GM21576 (cell line): ENCODE measurements around the gene DHRS3.

ENCODE experiments used
- ATAC-seq: cut with Tn5 transposase; IDR thresholded peaks from one replicate; pipeline ENCODE4 v1.9.1; 2021; ENCODE audit warnings: mild to moderate bottlenecking, moderate library complexity; ENCODE audit not compliant: unreplicated experiment

Gene DHRS3

DNA sequence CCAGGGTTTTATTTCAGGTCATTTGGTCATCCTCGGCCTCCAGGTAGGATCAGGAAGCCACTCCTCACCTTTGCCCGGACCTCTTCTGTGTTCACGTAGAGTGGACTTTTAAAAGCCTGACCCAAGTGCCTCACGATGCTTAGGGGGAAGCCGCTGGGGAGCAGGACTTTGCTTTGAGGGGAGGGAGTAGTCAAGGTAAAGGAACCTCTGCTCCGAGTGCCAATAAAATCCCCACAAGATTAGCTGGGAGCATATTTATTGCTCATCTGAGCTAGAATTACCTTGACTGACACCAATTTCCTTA, 603 bp upstream of the DHRS3 start:
- no peak for ATAC-seq

DNA sequence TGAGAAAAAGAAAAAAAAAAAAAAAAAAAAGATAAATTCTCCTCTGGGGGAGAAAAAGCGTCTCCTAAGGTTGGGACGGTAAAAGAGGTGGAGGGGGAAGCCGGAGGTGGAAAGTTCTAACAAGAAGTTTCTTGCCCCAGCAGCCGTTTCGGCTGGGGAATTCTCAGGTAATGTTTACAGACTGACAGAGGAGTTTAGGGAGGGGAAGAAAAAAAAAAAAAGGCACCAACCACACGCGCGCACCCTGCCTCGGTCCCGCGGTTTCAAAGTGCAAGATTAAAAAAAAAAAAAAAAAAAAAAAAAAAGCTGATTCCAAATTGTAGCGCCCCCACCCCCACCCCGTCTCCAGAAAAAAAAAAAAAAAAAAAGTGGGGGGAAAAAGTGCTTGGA, 504 bp downstream of the DHRS3 start:
- no peak for ATAC-seq

DNA sequence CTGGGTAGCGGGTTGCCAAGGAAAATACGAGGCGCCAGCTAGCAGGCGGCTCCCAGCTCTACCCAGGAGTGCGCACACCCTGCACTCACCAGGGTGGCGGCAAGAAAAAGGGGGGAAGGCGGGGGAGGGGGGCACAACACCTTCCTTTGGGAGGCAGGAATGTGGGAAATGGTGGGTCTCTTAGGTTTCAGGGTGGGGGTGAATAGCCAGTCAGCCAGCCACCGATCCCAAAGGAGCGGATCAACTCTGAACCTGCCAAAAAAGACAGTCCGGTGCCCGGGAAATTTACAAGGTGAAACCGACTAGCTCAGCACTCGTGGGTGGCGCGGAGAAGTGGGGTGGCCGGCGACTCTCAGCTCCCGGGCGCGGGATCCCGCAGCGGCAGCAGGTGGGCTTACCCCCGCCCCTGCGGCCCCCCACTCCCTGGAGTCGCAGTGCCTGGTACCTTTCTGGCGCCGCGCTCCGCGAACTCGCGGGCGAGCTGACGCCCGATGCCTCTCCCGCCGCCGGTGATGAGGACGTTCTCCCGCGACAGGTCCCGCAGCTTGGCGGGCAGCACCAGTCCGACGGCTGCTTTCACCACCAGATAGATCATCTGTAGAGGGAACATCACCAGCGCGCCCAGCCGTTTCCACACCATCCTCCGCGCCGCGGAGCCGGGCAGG, 1.2 kb downstream of the DHRS3 start:
- no peak for ATAC-seq

DNA sequence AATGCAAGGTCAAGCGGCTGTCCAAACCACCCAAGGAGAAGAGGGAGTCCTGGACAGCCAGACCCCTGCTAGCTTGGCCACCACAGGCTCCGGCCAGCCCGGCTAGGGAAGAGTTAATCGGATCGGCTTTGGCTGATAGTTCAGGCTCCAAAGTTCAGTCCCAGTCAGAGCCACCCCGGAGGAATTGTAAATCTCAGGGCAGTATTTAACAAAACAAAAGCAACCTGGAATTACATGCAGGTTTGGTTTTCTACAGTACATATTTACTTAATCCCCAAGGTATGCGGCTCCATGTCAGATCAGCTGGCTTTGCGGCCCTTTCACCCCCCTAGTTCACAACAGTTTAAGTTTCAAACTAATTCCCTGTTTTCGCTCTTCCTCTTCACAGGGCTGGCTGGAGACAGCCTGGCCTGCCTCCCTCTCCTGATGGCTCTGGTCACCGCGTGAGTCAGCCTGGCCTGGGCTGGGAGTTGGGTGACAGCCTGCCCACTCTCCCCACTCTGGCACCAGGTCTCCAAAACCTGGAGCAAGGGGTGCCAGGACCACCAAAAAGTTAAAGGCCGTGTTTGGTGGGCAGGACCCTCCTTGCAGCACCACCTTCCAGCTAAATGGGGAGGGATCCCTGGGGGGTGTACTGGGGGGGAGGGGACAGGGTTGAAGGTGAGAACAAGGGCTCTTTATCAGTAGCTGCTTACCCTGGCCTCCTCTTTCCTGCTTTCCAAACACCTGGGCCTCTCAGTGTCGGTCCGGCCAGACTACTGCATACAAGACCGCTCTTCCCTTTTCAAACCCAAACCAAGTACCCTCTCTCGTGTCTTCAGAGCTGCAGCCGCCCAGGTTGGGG, 1.9 kb downstream of the DHRS3 start:
- ATAC-seq = no peak

DNA sequence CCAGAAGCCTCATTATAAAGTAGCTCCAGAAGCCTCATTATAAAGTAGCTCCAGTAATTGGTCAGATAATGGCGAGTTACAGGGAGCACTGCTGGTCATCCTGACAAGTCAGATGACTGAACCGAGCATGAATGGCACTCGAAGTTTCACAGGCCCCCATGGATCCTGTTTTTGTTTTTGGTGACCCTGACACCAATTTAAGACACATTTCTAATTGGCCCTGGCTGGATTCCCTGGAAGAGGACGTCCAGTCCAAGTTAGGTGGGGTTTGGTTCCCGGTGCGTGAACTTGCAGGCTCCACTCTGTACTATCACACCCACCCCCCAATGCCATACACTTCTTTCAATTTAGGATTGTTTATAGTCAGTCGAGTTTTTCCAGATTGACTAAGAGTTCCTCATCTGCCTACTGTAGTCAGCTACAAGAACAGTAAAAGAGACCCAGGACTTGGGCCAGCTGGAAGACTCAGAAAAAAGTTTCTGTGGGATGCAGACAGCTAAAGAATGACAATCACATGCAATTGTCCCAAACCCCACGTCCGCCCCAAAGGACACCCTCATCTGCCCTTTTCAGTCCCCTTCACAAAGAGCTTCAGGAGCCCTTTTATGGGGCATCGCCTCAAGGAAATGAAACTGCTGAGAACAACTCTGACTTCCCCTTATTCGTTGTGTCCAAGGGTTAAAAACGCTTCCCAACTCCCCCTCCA, 2.7 kb downstream of the DHRS3 start:
- no peak for ATAC-seq

DNA sequence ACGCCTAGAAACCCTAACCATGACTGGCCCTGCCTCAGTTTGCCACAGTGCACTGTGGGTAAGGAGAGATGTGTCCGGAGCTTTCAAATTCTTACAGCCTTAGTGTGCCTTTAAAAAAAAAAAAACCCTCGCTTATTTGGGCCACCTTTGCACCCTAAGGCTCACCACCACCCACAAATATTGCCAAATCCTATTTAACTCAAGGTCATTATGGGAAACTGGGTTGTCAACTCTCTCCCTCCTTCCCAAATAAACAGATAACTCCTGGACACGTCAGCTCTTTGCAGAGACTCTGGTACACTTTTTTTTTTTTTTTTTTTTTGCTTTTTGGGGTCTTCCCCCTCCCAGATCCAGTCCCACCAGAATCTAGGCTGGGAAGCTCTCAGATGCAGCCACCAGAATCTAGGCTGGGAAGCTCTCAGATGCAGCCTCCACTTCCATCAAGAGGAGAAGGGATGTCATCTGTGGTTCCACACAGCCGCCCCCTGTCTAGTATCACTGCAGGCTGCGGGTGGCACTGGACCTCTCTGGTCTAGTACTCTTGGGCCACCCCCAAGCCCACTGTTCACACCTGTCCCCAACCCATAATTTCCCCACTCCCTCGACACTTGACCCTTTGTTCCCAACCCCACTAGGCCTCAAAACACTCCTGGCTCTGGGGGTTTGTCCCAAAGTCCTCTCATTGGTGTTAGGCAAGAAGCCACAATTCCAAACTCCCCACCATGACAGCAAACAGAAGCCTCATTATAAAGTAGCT, 3.4 kb downstream of the DHRS3 start:
- no peak for ATAC-seq

DNA sequence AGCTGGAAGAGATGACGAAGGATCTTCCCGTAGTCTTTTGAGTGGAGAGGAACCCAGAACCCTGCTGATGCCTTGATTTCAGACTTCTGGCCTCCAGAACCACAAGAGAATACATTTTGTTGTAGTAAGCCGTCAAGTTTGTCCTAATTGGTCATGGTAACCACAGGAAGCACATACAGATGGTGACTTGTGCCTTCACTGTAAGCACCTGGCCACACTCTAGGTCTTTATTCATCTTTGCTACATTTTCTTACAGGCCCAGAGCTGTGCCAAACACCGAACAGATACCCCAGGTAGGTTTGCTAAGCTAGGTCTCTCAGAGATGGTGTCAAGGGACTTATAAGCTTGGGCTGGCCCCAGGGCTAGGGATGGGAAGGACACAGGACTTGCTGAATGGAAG, 4.8 kb downstream of the DHRS3 start:
- no peak for ATAC-seq

DNA sequence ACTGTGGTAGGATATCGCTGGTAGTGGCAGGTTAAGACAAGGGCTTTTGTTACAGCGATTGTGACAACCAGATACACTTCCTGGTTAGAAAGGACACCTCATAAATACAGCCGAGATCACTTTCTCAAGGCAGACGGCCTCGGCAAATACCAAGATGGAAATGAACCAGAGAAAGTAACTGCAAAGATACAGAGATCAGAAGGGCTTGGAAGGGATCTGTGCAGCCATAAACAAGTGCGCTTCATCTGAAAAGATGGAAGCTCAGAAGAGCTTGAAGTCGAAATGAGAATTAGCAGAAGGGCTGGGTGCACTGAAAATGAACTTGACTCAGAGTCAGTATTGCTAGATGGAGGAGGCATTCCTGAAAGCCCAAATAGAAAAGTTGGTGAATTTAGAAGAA, 7.1 kb downstream of the DHRS3 start:
- no peak for ATAC-seq

DNA sequence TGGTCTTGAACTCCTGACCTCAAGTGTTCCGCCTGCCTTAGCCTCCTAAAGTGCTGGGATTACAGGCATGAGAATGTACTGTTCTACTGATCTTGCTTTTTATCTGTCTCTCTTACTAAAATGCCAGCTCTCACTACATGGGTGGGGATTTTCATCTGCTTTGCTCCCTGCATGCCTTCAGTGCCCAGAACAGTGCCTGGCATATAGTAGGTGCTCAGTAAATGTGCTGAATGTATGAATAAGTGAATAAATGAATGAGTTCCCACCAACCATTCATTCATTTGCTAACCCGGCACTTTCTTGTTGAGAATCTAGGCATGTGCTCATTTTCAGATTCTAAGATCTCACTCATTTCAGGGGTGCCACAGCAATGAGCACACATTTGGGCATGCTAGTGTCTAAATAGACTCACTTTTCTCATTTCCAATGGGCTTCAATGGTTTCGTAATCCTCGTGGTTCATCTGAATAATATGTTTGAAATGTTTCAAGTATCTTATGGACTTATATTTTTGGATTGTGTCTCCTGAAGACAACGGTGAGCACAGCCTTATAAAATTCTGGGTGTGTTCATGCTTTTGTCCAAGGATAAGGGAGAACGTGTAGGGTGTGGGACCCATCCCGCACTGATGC, 7.6 kb downstream of the DHRS3 start:
- ATAC-seq = no peak

DNA sequence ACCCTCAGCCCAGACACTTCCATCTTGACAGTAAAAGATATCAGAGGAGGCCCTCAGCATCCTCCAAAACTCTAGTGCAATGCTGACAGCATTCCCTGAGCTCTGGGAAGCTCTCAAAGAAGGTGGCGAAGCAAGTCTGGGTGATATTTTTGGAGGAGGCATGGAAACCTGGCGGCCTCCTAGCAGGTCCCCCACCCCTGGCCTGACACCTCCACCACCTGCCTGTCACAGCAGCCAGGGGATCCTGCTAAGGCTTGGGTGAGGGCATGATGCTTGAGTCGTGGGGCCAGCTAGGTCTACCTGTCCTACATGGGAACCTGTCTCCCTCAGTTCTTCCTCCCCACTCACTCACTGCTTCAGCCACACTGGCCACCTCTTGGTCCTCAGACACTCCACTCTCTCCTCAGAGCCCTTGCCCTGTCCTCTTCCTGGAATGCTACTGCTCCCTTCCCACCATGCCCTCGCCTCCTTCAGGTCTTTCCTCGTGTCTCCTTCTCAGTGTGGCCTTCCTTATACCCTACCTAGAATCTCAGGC, 8.5 kb downstream of the DHRS3 start:
- ATAC-seq = no peak

DNA sequence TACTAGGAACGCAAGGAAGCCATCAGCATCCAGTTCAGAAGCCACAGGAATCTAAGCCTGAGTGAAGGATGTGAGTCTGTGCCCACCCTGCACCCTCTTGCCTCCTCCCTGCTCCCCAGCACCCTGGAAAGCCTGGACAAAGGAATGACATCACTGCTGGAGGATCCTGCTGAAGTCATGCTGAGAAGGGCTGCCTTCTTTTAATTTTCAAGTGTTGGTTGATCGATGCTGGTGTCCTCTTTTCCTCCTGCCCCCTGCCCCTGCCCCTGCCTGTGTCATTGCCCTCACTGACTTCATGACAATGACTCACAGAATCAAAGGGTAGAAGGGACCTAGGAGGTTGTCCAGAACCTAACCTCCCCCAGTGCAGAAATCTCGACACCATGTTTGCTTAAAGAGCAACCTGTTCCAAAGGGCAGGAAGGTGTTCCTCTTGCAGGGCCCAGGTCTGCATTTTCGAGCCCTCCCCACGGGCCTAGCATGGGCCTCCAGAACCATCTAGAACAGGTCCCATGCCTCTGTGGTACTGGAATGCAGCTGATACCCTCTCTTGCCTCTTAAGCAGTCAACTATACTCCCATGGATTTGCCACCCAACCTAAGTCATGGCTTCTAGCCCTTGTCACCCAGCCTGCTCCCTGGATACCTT, 9.6 kb downstream of the DHRS3 start:
- ATAC-seq = no peak

DNA sequence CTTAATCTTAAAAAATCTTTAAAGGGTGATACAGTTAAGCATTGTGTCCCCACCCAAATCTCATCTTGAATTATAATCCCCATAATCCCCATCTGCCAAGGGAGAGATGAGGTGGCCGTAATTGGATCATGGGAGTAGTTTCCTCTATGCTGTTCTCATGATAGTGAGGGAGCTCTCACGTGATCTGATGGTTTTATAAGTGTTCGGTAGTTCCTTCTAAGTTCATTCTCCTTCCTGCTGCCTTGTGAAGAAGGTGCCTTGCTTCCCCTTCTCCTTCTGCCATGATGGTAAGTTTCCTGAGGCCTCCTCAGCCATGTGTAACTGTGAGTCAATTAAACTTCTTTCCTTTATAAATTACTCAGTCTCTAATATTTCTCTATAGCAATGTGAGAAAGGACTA, 10.7 kb downstream of the DHRS3 start:
- ATAC-seq = no peak

DNA sequence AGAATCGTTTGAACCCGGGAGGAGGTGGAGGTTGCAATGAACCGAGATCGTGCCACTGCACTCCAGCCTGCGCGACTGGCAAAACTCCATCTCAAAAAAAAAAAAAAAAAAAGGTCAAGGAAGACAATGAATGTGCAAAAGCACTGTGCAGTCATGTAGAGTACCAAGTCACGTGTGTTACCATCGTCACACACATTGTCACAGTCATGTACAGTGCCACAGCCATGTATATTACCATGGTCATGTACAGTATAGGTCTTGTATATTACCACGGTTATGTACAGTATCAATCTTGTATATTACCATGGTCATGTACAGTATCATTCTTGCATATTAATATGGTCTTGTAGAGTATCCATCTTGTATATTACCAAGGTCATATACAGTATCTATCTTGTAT, 13.0 kb downstream of the DHRS3 start:
- no peak for ATAC-seq

DNA sequence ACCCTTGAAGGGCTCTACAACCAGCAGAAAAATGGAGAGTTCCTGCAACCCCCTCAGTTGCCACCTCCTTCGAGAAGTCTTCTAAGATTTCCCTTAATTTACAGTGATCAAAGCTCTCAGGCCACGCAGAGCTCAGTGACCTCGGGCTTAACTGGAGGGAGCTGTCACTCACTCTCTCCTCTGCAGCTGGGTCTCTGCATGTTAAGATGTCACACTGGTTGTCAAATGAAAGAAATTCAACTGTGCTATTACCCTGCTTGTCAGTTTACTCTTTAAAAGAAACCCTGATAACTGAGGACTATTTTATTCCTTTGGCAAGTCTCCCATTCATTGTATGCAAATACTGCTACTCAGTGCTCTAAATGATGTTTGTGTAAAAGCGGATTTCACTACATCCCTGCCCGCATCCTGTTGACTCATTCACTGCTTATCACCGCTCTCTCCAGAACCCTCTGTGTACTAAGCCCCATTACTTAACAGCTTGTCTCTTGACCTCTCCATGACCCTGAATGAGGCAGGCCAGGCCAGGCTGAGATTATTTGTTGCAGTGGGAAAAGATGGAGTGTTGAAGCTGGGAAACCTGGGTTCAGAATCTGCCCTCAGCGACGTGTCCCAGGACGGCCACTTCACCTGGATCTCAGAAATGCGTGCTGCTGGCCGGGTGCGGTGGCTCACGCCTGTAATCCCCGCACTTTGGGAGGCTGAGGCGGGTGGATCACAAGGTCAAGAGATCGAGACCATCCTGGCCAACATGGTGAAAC, 13.7 kb downstream of the DHRS3 start:
- ATAC-seq = no peak

DNA sequence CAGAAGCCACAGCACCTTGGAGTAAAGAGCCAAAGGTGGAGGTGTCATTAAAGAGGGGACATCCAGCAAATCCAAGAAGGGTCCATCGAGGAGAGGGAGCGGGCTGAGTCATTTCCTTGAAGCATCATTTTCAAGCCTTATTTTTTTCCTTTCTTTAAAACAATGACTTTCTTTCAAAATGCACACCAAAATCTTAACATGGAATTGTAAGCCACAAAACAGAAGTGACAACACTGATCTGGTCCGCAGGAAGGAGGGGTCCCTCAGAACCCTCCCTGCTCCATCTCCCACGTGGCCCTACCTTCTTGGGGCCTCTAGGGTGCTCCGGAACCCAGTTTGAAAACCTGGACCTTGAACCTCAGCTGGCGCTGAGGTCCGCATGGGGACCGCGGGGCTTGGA, 14.8 kb downstream of the DHRS3 start:
- ATAC-seq = no peak

DNA sequence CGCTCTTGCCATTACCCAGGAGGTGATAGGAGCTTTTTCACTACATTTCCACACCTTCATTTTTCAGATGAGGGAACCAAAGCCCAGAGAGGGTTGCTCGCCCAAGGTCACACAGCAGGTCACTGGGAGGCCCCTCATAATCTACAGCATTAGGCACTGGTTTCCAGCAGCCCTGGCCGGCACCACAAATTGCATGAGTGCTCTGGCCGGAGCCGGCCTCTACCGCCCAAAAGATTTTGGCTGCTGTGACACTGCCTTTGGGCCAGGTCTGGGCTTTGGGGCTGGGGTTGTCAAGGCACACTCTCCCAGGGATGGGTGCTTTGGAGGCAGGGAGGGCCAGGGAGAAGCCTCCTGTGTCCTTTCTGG, 15.4 kb downstream of the DHRS3 start:
- no peak for ATAC-seq

DNA sequence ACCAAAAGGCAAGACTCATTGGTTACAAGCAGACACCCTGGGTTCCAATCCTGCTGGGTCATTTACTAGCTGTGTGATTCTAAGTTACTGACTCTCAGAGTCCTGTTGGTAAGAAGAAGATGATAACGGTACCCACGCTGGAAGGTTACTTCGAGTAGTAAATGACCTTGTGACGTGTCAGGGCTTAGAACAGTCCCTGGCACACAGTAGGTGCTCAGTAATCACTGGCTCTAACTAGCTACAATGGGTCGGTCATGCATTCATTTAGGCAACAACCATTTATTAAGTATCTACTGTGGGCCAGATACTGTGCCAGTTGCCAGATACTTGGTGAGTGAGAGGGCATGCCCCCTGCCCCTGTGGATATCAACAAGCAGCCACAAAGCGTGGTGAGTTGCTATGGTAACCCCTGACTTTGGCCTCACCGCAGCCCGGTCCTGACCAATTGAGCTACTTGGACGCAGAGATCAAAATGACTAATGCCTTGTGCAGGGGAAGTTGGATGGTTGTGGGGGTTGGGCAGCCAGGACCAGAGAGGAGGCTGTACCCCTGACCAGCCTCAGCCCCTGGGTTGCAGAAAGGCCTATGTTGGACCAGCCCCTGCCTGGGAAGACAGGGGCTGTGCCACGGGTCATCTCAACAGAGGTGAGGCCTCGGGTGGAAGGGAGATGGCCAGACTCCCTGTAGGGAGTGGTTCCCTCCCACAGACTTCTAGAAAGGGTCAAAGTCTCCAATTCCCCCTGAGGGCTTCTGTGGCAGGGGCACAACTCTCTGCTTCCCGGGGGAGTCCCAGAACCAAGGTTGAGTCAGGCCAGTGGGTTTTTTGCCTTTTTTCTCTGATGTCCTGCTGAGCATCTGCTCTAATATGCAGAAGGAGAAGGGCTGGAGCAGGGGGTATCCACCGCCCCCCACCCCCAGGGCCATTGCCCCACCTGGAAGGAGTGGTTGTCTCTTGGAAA, 16.0 kb downstream of the DHRS3 start:
- no peak for ATAC-seq

DNA sequence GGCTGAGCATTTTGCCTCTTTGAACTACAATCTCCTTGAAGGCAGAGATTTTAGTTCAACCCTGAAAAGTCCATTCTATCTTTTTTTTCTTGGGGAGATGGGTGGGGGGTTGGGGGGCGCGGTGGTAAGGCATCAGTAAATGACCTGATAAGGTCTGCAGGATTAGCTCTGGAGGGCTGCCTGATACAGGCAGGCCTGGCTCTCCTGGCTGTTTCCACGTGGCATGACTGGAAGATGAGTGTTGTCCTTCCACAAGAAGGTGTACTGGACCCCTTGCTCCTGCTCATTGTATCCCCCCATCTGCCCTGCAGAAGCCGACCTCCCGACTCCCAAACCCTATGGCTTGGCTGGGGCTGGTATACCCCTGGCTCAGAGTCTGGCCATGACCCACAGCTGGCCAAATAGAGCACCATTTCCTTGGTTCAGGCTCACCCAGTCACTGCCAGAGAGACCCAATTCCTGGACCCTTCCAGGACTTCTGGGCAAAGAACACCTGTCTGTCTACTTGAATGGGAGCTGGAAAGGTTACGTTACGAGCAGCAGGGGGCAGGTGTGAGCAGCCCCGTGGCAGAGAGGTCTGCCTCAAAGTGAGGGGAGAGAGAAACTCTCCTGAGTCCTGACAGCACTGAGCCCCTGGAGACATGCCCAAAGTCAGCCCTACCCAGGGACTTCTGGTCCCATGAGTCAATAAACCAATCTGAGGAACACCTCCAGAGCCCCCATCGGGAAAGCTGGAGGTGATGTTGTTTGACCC, 17.0 kb downstream of the DHRS3 start:
- no peak for ATAC-seq
